GM12873 (cell line): Measurements from ENCODE around the gene MACROD1.

ENCODE experiments used
- TF ChIP-seq, protein P1 (sequence below): IDR thresholded peaks from 2 replicates; pipeline ENCODE4 v1.5.1; 2012; ENCODE audit warnings: low read depth, mild to moderate bottlenecking, moderate library complexity, low read length, control low read depth; ENCODE audit not compliant: insufficient read depth; ENCODE audit errors: missing control alignments

MACROD1 gene

DNA sequence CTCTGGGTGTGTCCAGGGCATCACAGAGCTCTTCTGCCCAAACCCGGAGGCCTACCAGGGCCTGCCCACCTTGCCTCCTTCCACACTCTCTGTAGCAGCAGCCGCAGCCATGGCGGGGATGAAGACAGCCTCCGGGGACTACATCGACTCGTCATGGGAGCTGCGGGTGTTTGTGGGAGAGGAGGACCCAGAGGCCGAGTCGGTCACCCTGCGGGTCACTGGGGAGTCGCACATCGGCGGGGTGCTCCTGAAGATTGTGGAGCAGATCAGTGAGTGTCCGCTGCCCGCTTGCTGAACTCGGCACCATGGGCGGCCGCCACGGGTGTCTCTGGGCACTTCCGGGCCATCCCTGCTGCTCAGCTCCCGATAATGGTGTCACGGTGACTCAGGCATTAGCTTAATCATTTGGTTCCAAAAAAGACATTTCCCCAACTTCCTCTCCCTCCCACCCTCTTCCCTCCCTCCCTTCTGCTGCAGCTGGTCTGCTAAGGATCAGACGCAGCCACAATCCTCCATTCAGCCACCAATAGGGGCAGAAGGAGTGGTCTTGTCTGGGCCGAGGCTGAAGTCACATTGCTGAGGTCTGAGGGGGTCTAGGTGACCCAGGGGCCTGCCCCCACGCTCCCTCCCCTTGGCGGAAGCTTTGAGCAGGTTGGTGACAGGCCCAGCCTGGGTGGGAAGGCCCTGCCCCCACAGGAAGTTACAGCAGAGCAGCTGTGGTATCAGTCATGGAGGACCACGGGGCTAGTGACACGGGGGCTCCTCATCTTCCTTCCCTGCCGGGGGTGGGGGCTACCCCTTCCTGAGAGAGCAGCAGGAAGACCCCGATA lies 41.6 kb upstream of the MACROD1 start:
- TF ChIP-seq, protein P1, sequence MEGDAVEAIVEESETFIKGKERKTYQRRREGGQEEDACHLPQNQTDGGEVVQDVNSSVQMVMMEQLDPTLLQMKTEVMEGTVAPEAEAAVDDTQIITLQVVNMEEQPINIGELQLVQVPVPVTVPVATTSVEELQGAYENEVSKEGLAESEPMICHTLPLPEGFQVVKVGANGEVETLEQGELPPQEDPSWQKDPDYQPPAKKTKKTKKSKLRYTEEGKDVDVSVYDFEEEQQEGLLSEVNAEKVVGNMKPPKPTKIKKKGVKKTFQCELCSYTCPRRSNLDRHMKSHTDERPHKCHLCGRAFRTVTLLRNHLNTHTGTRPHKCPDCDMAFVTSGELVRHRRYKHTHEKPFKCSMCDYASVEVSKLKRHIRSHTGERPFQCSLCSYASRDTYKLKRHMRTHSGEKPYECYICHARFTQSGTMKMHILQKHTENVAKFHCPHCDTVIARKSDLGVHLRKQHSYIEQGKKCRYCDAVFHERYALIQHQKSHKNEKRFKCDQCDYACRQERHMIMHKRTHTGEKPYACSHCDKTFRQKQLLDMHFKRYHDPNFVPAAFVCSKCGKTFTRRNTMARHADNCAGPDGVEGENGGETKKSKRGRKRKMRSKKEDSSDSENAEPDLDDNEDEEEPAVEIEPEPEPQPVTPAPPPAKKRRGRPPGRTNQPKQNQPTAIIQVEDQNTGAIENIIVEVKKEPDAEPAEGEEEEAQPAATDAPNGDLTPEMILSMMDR, result no peak

- TF ChIP-seq, protein P1, result no peak
Observed at GRCh38 chr11:64206457-64207255, 40.7 kb upstream of the MACROD1 start, which contains the start of gene FERMT3. TSS of gene FERMT3 (plus strand) at chr11:64206721. CDS start at chr11:64207365, 644 bp downstream.

- TF ChIP-seq, protein P1, result peak; percentile 78
Observed at GRCh38 chr11:64204464-64204989, 38.6 kb upstream of the MACROD1 start.

- TF ChIP-seq, protein P1, result no peak
Observed at GRCh38 chr11:64204080-64204440, 38.1 kb upstream of the MACROD1 start.

GRCh38 chr11:64203421-64204079 lies 37.6 kb upstream of the MACROD1 start:
- TF ChIP-seq, protein P1, result no peak

- TF ChIP-seq, protein P1, result no peak
Observed at GRCh38 chr11:64202992-64203391, 37.1 kb upstream of the MACROD1 start.
